GM12878 (cell line): ENCODE measurements around the gene ANAPC15. TPM values are rescaled to one million over a fixed set of nuclear protein-coding genes. Genes with fewer than 3 reads are reported as not detected.
A peak's percentile ranks its signal among the peaks of the same experiment; 100 is the strongest.

Source experiments
- ATAC-seq: fragments of 200-7000 bp; cut with Tn5 transposase; 3 replicates; pipeline ENCODE4 v1.9.1; 2020; ENCODE audit warnings: mild to moderate bottlenecking, moderate library complexity
- BruUV-seq: library from RNA; stranded (reverse); fragments of 400-500 nt; replicated peaks from 2 replicates; lab custom pipeline; 2021; lab: Mats Ljungman, UMichigan
- CTCF ChIA-PET: fragments of 300-600 bp; sonication (Branson Sonifier 250); formaldehyde crosslinking; extraction: SDS; loops from one replicate; lab custom pipeline; 2021; ENCODE audit warnings: inconsistent platforms; lab: Yijun Ruan, JAX
- POLR2A ChIA-PET: fragments of 350-600 bp; formaldehyde crosslinking; extraction: SDS; loops from one replicate; lab custom pipeline; 2021; ENCODE audit warnings: inconsistent platforms; lab: Charles Lee
- RAD21 ChIA-PET: fragments of 300-600 bp; sonication (Branson Sonifier 250); formaldehyde crosslinking; loops from one replicate; lab custom pipeline; 2023; ENCODE audit warnings: antibody characterized with exemption; ENCODE audit not compliant: unreplicated experiment; lab: Charles Lee
- SMC1A ChIA-PET: fragments of 300-600 bp; sonication (Branson Sonifier 250); formaldehyde crosslinking; loops from one replicate; lab custom pipeline; 2023; ENCODE audit not compliant: unreplicated experiment, uncharacterized antibody; lab: Charles Lee
- DNase-seq: peaks from one replicate; pipeline ENCODE4 v3.0.0-alpha.2; 2011; ENCODE audit warnings: low read depth, low spot score
- FAIRE-seq: peaks from 3 replicates; lab custom pipeline; 2011; peaks lifted over from hg19 to GRCh38; lab: Jason Lieb, UNC
- H2AFZ ChIP-seq: 2 replicates; pipeline ENCODE4 v1.6.0; 2011; ENCODE audit warnings: low read depth, low read length, control low read depth; ENCODE audit not compliant: control insufficient read depth
- H3K27ac ChIP-seq: 2 replicates; pipeline ENCODE4 v1.5.1; 2011; ENCODE audit warnings: control low read depth; ENCODE audit not compliant: control insufficient read depth, insufficient read depth
- H3K27me3 ChIP-seq, 2 experiments: replicated peaks in 1 of 2; 2 replicates each; pipeline versions ENCODE4 v1.6.0 to v1.6.1; 2011; ENCODE audit warnings: low read length in 1 of 2; ENCODE audit not compliant: control insufficient read depth in 2 of 2, insufficient read depth in 2 of 2
- H3K36me3 ChIP-seq, 2 experiments: 2 replicates each; pipeline ENCODE4 v1.5.1; 2011; ENCODE audit warnings: low read length in 1 of 2; ENCODE audit not compliant: control insufficient read depth in 2 of 2, insufficient read depth in 2 of 2
- H3K4me1 ChIP-seq: 2 replicates; pipeline ENCODE4 v1.6.1; 2011; ENCODE audit warnings: mild to moderate bottlenecking, low read length, moderate library complexity, mixed read lengths; ENCODE audit not compliant: control insufficient read depth, insufficient read depth
- H3K4me2 ChIP-seq: 2 replicates; pipeline ENCODE4 v1.6.0; 2011; ENCODE audit warnings: control low read depth; ENCODE audit not compliant: control insufficient read depth, insufficient read depth
- H3K4me3 ChIP-seq: fragments of 200-600 bp; sonication (generic); 2 replicates; pipeline ENCODE4 v1.5.1; 2016
- H3K79me2 ChIP-seq: 2 replicates; pipeline ENCODE4 v1.6.0; 2011; ENCODE audit warnings: low read length; ENCODE audit not compliant: control insufficient read depth, insufficient read depth
- H3K9ac ChIP-seq: 2 replicates; pipeline ENCODE4 v1.8.0; 2011; ENCODE audit warnings: low read length, control low read depth, mixed read lengths; ENCODE audit not compliant: control insufficient read depth, insufficient read depth
- H3K9me3 ChIP-seq: replicated peaks from 3 replicates; pipeline ENCODE4 v1.5.1; 2011; ENCODE audit warnings: mild to moderate bottlenecking, low read length; ENCODE audit not compliant: control insufficient read depth, insufficient read depth
- H4K20me1 ChIP-seq: 2 replicates; pipeline ENCODE4 v1.6.0; 2011; ENCODE audit not compliant: control insufficient read depth, insufficient read depth
- BCLAF1 ChIP-seq: fragments of 450-650 bp; IDR thresholded peaks from 2 replicates; pipeline ENCODE4 v1.6.1; 2017; ENCODE audit warnings: antibody characterized with exemption, mild to moderate bottlenecking, moderate library complexity
- CBX5 ChIP-seq: sonication (generic); IDR thresholded peaks from 2 replicates; pipeline ENCODE4 v1.6.1; 2016; ENCODE audit warnings: low read depth, moderate library complexity, mild to moderate bottlenecking, inconsistent platforms
- IRF4 ChIP-seq: IDR thresholded peaks from 2 replicates; pipeline ENCODE4 v1.6.1; 2011; ENCODE audit warnings: low read depth, low read length
- NFXL1 ChIP-seq: fragments of 450-650 bp; IDR thresholded peaks from 2 replicates; pipeline ENCODE4 v1.6.1; 2017; ENCODE audit warnings: antibody characterized with exemption, mild to moderate bottlenecking, borderline replicate concordance
- POU2F2 ChIP-seq: IDR thresholded peaks from 3 replicates; pipeline ENCODE4 v1.6.1; 2011; ENCODE audit warnings: low read depth, mild to moderate bottlenecking, low read length, borderline replicate concordance
- RELA ChIP-seq: fragments of 450-650 bp; IDR thresholded peaks from 2 replicates; pipeline ENCODE4 v1.8.0; 2014; ENCODE audit warnings: borderline replicate concordance; ENCODE audit not compliant: partially characterized antibody
- TCF3 ChIP-seq: IDR thresholded peaks from 2 replicates; pipeline ENCODE4 v1.6.1; 2012; ENCODE audit warnings: low read depth, mild to moderate bottlenecking, low read length, borderline replicate concordance; ENCODE audit not compliant: insufficient read depth
- ZBED1 ChIP-seq: IDR thresholded peaks from 2 replicates; pipeline ENCODE4 v1.6.1; 2016; ENCODE audit warnings: borderline replicate concordance
- ZNF217 ChIP-seq: fragments of 450-650 bp; IDR thresholded peaks from 2 replicates; pipeline ENCODE4 v1.6.1; 2017; ENCODE audit warnings: antibody characterized with exemption, mild to moderate bottlenecking
- ZZZ3 ChIP-seq: IDR thresholded peaks from 2 replicates; pipeline ENCODE4 v1.6.1; 2011; ENCODE audit warnings: low read depth; ENCODE audit not compliant: control insufficient read depth, insufficient read length
- WGBS: methylation state at CpG from one replicate; pipeline ENCODE4 v1.1.6; 2016; ENCODE audit warnings: low lambda C conversion rate; ENCODE audit not compliant: insufficient replicate concordance, insufficient coverage; ENCODE audit errors: missing lambda C conversion rate; 5-methylcytosine and 5-hydroxymethylcytosine counted together
- in situ Hi-C: fragments of 300-500 bp; cut with MboI; formaldehyde crosslinking; loops from 9 replicates; pipeline ENCODE4 v1.14.3; 2018; ENCODE audit warnings: mixed read lengths
- intact Hi-C: fragments of 100-400 bp; cut with micrococcal nuclease; formaldehyde crosslinking; loops from one replicate; pipeline ENCODE4 v1.14.2; 2022; ENCODE audit not compliant: unreplicated experiment
- polyA plus RNA-seq, 11 experiments: library from polyadenylated mRNA; depleted of rRNA in 4 of 11; unstranded in 6 of 11; stranded (reverse) in 5 of 11; fragments of >200 nt; fragmentation: Nextera tagmentation in 4 of 11; fragmentation: Illumina TruSeq in 1 of 11; extraction: Ambion mirVana in 4 of 11; extraction: Trizol in 1 of 11; gene quantifications; 1 replicate in 1 of 11; 2 replicates in 10 of 11; pipeline versions ENCODE4 v1.2.1 to v1.2.3, GENCODE V29; 2011 to 2016; ENCODE audit warnings: inconsistent platforms in 2 of 11, missing spikeins in 2 of 11, low read depth in 1 of 11
- total RNA-seq, 4 experiments: library from RNA; depleted of rRNA in 3 of 4; stranded (reverse); fragments of >200 nt in 3 of 4; fragmentation: Illumina TruSeq in 1 of 4; extraction: Trizol in 1 of 4; gene quantifications; 2 replicates each; pipeline versions ENCODE4 v1.2.1 to v1.2.3, GENCODE V29; 2013 to 2021
- TF ChIP-seq, protein P1 (sequence below): fragments of 450-650 bp; formaldehyde crosslinking; IDR thresholded peaks from 2 replicates; pipeline ENCODE4 v1.4.0; 2022; ENCODE audit warnings: mild to moderate bottlenecking, moderate library complexity
- TF ChIP-seq, protein P2 (sequence below): fragments of 450-650 bp; IDR thresholded peaks from 2 replicates; pipeline ENCODE4 v1.6.1; 2017; ENCODE audit warnings: mild to moderate bottlenecking, moderate library complexity

ANAPC15 gene
- total and polyA plus RNA-seq, 10 of the 15 experiments (the other 5 are each of a cell fraction or from before 2014, with no cell fraction given) = 83.4 to 372 (median 103) TPM

DNA sequence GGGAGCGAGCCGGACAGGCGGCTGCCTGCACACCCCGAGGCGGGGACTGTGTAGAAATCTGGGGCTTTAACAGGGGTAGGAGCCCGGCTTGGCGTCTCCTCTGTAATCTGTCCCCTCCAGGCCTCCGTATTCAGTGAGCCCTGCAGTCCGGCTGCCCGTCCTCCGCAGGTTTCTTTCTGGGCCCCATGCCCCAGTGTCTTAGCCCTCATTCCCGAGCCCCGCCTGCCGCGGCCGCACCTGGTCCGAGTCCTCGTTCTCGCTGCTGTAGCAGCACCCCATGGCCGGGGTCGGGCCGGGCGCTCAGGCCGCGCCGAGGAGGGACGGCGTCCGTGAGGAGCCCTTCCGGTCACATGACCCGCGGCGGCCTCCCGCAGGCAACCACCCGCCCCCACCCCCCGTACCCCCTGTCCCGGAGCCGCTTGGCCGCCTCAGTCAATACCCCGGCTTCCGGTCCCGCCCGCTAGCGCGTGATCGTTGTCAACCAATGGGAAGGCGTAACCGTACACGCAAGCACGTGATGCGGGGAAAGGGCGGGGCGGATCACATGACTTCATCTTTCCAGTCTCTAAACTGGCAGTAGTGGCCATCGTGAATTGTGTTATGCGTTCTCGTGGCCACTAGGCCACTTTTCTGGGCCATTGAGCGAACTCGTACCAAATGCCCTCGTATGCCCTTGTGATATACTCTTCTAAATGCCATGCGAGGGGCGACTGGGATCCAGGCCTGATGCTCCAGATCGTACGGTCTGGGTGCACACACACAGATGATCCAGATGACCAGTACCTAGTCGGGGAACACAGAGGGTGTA lies 9.3 kb downstream of the ANAPC15 start, which contains the start of gene LAMTOR1:
LAMTOR1 (minus strand) TSS at position 352 of the 808 bp plus-strand sequence; CDS start at position 279, 73 bp downstream.
- CTCF ChIA-PET = interaction anchor here (1.9 to 14.0 kb wide), 4 partner anchors 13 to 327 kb away, joined by 5 to 416 read pairs (median 24); no protein-coding TSS in a partner anchor
- peaks cover 44% of the 10 kb centered on the region for H3K79me2 ChIP-seq
- TF ChIP-seq IRF4 (no peak), ZNF217 (no peak), RELA (peak; percentile 14), POU2F2 (no peak; the same call in 2 of the 3 replicates), BCLAF1 (no peak), ZZZ3 (no peak), CBX5 (no peak), TCF3 (peak; percentile 78), ZBED1 (no peak), NFXL1 (no peak)
- TF ChIP-seq, protein P1, sequence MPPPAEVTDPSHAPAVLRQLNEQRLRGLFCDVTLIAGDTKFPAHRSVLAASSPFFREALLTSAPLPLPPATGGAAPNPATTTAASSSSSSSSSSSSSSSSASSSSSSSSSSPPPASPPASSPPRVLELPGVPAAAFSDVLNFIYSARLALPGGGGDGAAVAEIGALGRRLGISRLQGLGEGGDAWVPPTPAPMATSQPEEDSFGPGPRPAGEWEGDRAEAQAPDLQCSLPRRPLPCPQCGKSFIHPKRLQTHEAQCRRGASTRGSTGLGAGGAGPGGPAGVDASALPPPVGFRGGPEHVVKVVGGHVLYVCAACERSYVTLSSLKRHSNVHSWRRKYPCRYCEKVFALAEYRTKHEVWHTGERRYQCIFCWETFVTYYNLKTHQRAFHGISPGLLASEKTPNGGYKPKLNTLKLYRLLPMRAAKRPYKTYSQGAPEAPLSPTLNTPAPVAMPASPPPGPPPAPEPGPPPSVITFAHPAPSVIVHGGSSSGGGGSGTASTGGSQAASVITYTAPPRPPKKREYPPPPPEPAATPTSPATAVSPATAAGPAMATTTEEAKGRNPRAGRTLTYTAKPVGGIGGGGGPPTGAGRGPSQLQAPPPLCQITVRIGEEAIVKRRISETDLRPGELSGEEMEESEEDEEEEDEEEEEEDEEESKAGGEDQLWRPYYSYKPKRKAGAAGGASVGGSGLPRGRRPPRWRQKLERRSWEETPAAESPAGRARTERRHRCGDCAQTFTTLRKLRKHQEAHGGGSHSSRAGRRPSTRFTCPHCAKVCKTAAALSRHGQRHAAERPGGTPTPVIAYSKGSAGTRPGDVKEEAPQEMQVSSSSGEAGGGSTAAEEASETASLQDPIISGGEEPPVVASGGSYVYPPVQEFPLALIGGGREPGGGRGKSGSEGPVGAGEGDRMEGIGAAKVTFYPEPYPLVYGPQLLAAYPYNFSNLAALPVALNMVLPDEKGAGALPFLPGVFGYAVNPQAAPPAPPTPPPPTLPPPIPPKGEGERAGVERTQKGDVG (CRISPR knock-in tag) = no peak
- TF ChIP-seq, protein P2, sequence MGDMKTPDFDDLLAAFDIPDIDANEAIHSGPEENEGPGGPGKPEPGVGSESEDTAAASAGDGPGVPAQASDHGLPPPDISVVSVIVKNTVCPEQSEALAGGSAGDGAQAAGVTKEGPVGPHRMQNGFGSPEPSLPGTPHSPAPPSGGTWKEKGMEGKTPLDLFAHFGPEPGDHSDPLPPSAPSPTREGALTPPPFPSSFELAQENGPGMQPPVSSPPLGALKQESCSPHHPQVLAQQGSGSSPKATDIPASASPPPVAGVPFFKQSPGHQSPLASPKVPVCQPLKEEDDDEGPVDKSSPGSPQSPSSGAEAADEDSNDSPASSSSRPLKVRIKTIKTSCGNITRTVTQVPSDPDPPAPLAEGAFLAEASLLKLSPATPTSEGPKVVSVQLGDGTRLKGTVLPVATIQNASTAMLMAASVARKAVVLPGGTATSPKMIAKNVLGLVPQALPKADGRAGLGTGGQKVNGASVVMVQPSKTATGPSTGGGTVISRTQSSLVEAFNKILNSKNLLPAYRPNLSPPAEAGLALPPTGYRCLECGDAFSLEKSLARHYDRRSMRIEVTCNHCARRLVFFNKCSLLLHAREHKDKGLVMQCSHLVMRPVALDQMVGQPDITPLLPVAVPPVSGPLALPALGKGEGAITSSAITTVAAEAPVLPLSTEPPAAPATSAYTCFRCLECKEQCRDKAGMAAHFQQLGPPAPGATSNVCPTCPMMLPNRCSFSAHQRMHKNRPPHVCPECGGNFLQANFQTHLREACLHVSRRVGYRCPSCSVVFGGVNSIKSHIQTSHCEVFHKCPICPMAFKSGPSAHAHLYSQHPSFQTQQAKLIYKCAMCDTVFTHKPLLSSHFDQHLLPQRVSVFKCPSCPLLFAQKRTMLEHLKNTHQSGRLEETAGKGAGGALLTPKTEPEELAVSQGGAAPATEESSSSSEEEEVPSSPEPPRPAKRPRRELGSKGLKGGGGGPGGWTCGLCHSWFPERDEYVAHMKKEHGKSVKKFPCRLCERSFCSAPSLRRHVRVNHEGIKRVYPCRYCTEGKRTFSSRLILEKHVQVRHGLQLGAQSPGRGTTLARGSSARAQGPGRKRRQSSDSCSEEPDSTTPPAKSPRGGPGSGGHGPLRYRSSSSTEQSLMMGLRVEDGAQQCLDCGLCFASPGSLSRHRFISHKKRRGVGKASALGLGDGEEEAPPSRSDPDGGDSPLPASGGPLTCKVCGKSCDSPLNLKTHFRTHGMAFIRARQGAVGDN = peak; percentile 79

More for the DNA sequence above, 9.3 kb downstream of the ANAPC15 start, which contains the start of gene LAMTOR1:
- SMC1A ChIA-PET = interaction anchor here (1.1 to 14.0 kb wide), 5 partner anchors 8 to 328 kb away, joined by 3 to 245 read pairs (median 11); no protein-coding TSS in a partner anchor
- RAD21 ChIA-PET = no interaction called here
- DNase-seq (peak; percentile 97), FAIRE-seq (peak; percentile 86), ATAC-seq (peak; percentile 97)
- Histone ChIP-seq H2AFZ (peak within 1 kb of the TSS; percentile 73), H4K20me1 (no peaks in the 10 kb centered on the region), H3K4me1 (peaks cover 21% of the 10 kb centered on the region), H3K9ac (peak within 1 kb of the TSS; percentile 99), H3K9me3 (no peaks in the 10 kb centered on the region), H3K27me3 (no peaks in the 10 kb centered on the region), H3K27ac (peak within 1 kb of the TSS; percentile 90), H3K4me3 (peak within 1 kb of the TSS; percentile 94), H3K4me2 (peak within 1 kb of the TSS; percentile 96), H3K36me3 (peaks cover 8 to 9% of the 10 kb centered on the region in 2 experiments; a peak in 3 of 4 replicates)
- POLR2A ChIA-PET = interaction anchor here (0.6 to 2.4 kb wide), 4 partner anchors 8 to 67 kb away, joined by 3 to 13 read pairs (median 4); partner anchors contain the start of gene ANAPC15
- in situ Hi-C loops = no loop called here
- intact Hi-C loops = loop anchor here (1.0 kb wide), 1 partner anchor 23 kb away; the partner anchor contains the start of genes LRRC51 and NUMA1
- no TSS peak for BruUV-seq
- WGBS = 6% methylated on average over 48 of the region's 64 CpGs
